RWPE2 (cell line): ENCODE data around the gene MEX3A.

Experiments
- ATAC-seq: fragments of 200-7000 bp; cut with Tn5 transposase; 3 replicates; pipeline ENCODE4 v1.9.1; 2021; ENCODE audit warnings: low read depth
- DNase-seq: peaks from one replicate; pipeline ENCODE4 v3.0.0-alpha.2; 2020; ENCODE audit warnings: low spot score
- H3K27ac ChIP-seq: fragments of 450-650 bp; 2 replicates; pipeline ENCODE4 v1.5.1; 2017; ENCODE audit warnings: mild to moderate bottlenecking; ENCODE audit not compliant: poor library complexity, severe bottlenecking
- H3K27me3 ChIP-seq: fragments of 250-450 bp; sonication (Bioruptor Pico); 2 replicates; pipeline ENCODE4 v1.5.1; 2021; ENCODE audit warnings: mild to moderate bottlenecking, moderate library complexity; ENCODE audit not compliant: insufficient read depth, poor library complexity, severe bottlenecking
- H3K36me3 ChIP-seq: fragments of 250-450 bp; sonication (Bioruptor Pico); 2 replicates; pipeline ENCODE4 v1.5.1; 2020; ENCODE audit warnings: low read depth, mild to moderate bottlenecking, moderate library complexity
- H3K4me1 ChIP-seq: fragments of 250-450 bp; sonication (Bioruptor Pico); 2 replicates; pipeline ENCODE4 v1.5.1; 2021; ENCODE audit warnings: mild to moderate bottlenecking, moderate library complexity; ENCODE audit not compliant: insufficient read depth, poor library complexity, severe bottlenecking
- H3K4me3 ChIP-seq: fragments of 250-450 bp; sonication (Bioruptor Pico); 2 replicates; pipeline ENCODE4 v1.5.1; 2021; ENCODE audit warnings: mild to moderate bottlenecking, moderate library complexity; ENCODE audit not compliant: severe bottlenecking
- H3K9me3 ChIP-seq: fragments of 250-450 bp; sonication (Bioruptor Pico); 2 replicates; pipeline ENCODE4 v1.5.1; 2021; ENCODE audit warnings: mild to moderate bottlenecking, moderate library complexity; ENCODE audit not compliant: severe bottlenecking
- CTCF ChIP-seq: fragments of 450-650 bp; IDR thresholded peaks from one replicate; pipeline ENCODE4 v1.5.1; 2017; ENCODE audit warnings: mild to moderate bottlenecking, moderate library complexity; ENCODE audit not compliant: poor library complexity, severe bottlenecking

Gene MEX3A

GRCh38 chr1:156095906-156096508 is 13.7 kb upstream of the MEX3A start:
- DNase-seq: no peak
- Histone ChIP-seq H3K4me1 (peaks cover 24% of the 10 kb centered on the region), H3K27me3 (no peaks in the 10 kb centered on the region), H3K9me3 (no peaks in the 10 kb centered on the region), H3K27ac (peak overlapping the region; percentile 51), H3K4me3 (no peak overlapping the region), H3K36me3 (no peaks in the 10 kb centered on the region)
- no peak for TF ChIP-seq CTCF
- peak; percentile 45 for ATAC-seq

GRCh38 chr1:156091610-156092009 is 9.3 kb upstream of the MEX3A start:
- no peak for TF ChIP-seq CTCF
- no peaks in the 10 kb centered on the region for H3K9me3 ChIP-seq
- no peak overlapping the region for H3K27ac ChIP-seq
- peaks cover 12% of the 10 kb centered on the region for H3K4me1 ChIP-seq
- no peak for ATAC-seq
- H3K4me3 ChIP-seq: no peak overlapping the region
- H3K36me3 ChIP-seq: no peaks in the 10 kb centered on the region
- no peaks in the 10 kb centered on the region for H3K27me3 ChIP-seq
- no peak for DNase-seq

GRCh38 chr1:156090840-156091188 is 8.5 kb upstream of the MEX3A start:
- H3K36me3 ChIP-seq: no peaks in the 10 kb centered on the region
- H3K27me3 ChIP-seq: no peaks in the 10 kb centered on the region
- peak overlapping the region; percentile 15 for H3K27ac ChIP-seq
- peak; percentile 90 for TF ChIP-seq CTCF
- no peak overlapping the region for H3K4me3 ChIP-seq
- H3K4me1 ChIP-seq: peaks cover 4% of the 10 kb centered on the region
- DNase-seq: peak; percentile 86
- peak; percentile 94 for ATAC-seq
- H3K9me3 ChIP-seq: no peaks in the 10 kb centered on the region

GRCh38 chr1:156090138-156090839 is 8.0 kb upstream of the MEX3A start:
- no peaks in the 10 kb centered on the region for H3K27me3 ChIP-seq
- ATAC-seq: 0 out of 3 replicates have a peak, but pooled peaks have one; percentile 6
- no peaks in the 10 kb centered on the region for H3K36me3 ChIP-seq
- no peak overlapping the region for H3K4me3 ChIP-seq
- DNase-seq: no peak
- H3K9me3 ChIP-seq: no peaks in the 10 kb centered on the region
- no peak overlapping the region for H3K27ac ChIP-seq
- no peak for TF ChIP-seq CTCF
- peaks cover 3% of the 10 kb centered on the region for H3K4me1 ChIP-seq

- H3K4me1 ChIP-seq: peaks cover 3% of the 10 kb centered on the region
- no peaks in the 10 kb centered on the region for H3K27me3 ChIP-seq
- no peaks in the 10 kb centered on the region for H3K9me3 ChIP-seq
- ATAC-seq (no peak), DNase-seq (no peak)
- H3K36me3 ChIP-seq: no peaks in the 10 kb centered on the region
- H3K27ac ChIP-seq: no peak overlapping the region
- H3K4me3 ChIP-seq: no peak overlapping the region
- TF ChIP-seq CTCF: no peak
Observed at GRCh38 chr1:156089704-156090103, 7.4 kb upstream of the MEX3A start.
